Measurements from ENCODE around the gene ITPR2.

The ITPR2 gene

DNA sequence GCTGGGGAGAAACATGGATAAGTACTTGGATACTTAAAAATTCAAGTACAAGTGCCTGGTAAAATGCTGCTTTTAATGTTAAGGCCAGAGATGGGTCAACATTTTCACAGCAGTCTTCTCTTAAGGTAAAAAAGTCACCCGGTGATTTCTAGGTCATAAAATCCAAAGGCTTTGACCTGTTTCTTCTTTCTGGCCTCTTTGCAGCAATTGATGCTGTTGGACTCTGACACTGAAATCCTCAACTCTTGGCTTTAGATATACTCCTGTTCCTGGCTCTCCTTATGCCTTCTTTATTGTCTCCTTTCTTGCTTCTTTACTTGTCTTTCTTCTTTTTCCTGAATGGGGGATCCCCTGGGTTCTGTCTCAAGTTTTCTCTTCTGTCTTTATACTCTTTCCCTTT, 448.5 kb downstream of the ITPR2 start:
- no peak overlapping the region for H3K4me3 Mint-ChIP-seq
- peaks cover 21% of the 10 kb centered on the region for H3K36me3 Mint-ChIP-seq (ENCODE audit: low read depth)
- H3K27me3 Mint-ChIP-seq (ENCODE audit: low read depth), result peaks cover 4% of the 10 kb centered on the region
- H3K4me1 Mint-ChIP-seq, result no peaks in the 10 kb centered on the region
- TF ChIP-seq, protein P1, sequence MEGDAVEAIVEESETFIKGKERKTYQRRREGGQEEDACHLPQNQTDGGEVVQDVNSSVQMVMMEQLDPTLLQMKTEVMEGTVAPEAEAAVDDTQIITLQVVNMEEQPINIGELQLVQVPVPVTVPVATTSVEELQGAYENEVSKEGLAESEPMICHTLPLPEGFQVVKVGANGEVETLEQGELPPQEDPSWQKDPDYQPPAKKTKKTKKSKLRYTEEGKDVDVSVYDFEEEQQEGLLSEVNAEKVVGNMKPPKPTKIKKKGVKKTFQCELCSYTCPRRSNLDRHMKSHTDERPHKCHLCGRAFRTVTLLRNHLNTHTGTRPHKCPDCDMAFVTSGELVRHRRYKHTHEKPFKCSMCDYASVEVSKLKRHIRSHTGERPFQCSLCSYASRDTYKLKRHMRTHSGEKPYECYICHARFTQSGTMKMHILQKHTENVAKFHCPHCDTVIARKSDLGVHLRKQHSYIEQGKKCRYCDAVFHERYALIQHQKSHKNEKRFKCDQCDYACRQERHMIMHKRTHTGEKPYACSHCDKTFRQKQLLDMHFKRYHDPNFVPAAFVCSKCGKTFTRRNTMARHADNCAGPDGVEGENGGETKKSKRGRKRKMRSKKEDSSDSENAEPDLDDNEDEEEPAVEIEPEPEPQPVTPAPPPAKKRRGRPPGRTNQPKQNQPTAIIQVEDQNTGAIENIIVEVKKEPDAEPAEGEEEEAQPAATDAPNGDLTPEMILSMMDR (IDR thresholded peaks at IDR 0.05; ENCODE audit: unreplicated experiment in 3 of 3), result no peak
- peaks cover 4% of the 10 kb centered on the region for H3K9me3 Mint-ChIP-seq
- H3K27ac Mint-ChIP-seq, result no peak overlapping the region

DNA sequence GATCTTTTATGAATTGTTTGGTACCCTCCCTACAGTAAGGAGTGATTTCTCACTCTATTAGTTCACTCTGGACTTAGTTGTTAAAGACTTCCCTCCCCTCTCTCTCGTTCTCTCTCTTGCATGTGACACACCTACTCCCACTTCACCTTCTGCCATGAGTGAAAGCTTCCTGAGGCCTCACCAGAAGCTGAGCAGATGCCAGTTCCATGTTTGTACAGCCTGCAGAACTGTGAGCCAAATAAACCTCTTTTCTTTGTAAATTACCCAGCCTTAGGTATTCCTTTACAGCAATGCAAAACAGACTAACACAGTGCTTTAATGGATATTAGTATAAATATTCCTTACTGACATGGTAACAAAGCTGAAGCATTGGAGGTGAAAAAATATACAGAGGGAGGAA, 450.0 kb downstream of the ITPR2 start:
- peaks cover 21% of the 10 kb centered on the region for H3K36me3 Mint-ChIP-seq (ENCODE audit: low read depth)

DNA sequence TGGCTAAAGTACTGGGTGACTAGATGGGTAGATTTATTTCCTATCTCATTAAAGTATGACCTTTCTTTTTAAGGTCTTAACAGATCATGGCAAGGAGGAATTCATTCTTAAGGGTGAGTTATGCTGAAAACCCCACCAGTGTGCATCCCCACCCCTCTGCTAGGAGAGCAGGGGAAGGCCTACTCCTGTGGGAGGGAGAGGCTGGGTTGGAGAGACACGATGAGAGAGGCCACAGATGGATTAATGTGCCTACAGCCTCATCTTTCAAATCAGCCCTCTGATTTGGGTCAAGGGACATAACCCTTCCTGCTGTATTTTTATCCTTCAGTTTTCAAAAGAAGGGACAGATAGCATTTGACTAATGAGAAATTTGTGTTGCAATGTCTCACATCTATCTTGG, 452.1 kb downstream of the ITPR2 start:
- no peak overlapping the region for H3K4me3 Mint-ChIP-seq
- H3K36me3 Mint-ChIP-seq (ENCODE audit: low read depth), result peaks cover 21% of the 10 kb centered on the region
- TF ChIP-seq, protein P1 (IDR thresholded peaks at IDR 0.05; ENCODE audit: unreplicated experiment in 3 of 3), result no peak

More for the DNA sequence above, 450.0 kb downstream of the ITPR2 start:
- H3K4me1 Mint-ChIP-seq, result no peaks in the 10 kb centered on the region
- peaks cover 4% of the 10 kb centered on the region for H3K9me3 Mint-ChIP-seq
- TF ChIP-seq, protein P1 (IDR thresholded peaks at IDR 0.05; ENCODE audit: unreplicated experiment in 3 of 3), result no peak
- no peak overlapping the region for H3K27ac Mint-ChIP-seq
- H3K27me3 Mint-ChIP-seq (ENCODE audit: low read depth), result peaks cover 4% of the 10 kb centered on the region
- no peak overlapping the region for H3K4me3 Mint-ChIP-seq

DNA sequence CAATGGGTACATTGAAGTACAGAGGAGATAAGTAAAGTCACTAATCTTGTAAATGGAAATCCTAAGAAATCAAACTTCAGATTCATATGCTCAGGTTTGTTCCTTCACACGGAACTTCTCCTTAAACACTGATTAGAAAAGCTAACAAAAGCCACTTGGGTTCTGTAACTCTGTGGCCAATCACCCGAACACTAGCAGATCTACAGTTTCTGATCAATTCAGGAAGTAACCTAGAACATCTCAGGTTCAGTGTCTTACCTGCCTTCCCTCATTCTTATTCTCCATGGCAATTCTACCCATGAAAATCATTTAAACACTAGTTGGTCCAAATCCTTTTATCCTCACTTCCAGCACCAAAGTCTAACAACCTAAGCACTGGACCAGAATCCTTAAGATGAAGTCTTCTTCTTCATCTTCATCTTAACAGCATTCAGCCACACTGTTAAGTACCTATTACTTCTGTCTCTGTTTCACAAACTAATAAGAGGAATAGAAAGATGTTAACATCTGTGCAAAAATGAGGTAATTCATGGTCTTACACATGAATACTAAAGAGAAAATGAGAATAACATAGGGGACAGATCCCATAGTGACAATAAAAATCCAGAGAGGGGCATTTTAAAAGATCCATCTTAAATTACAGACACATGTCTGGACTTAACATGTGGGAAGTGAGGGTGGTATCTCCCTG, 453.1 kb downstream of the ITPR2 start:
- TF ChIP-seq, protein P1 (IDR thresholded peaks at IDR 0.05; ENCODE audit: unreplicated experiment in 3 of 3), result no peak
- H3K36me3 Mint-ChIP-seq (ENCODE audit: low read depth), result peaks cover 14% of the 10 kb centered on the region
- H3K4me3 Mint-ChIP-seq, result no peak overlapping the region
- H3K27ac Mint-ChIP-seq, result no peak overlapping the region
- H3K27me3 Mint-ChIP-seq (ENCODE audit: low read depth), result peaks cover 5% of the 10 kb centered on the region
- H3K4me1 Mint-ChIP-seq, result peaks cover 4% of the 10 kb centered on the region
- H3K9me3 Mint-ChIP-seq, result peaks cover 4% of the 10 kb centered on the region

More for the DNA sequence above, 452.1 kb downstream of the ITPR2 start:
- no peak overlapping the region for H3K27ac Mint-ChIP-seq
- peaks cover 4% of the 10 kb centered on the region for H3K9me3 Mint-ChIP-seq
- peaks cover 8% of the 10 kb centered on the region for H3K27me3 Mint-ChIP-seq (ENCODE audit: low read depth)
- no peaks in the 10 kb centered on the region for H3K4me1 Mint-ChIP-seq

DNA sequence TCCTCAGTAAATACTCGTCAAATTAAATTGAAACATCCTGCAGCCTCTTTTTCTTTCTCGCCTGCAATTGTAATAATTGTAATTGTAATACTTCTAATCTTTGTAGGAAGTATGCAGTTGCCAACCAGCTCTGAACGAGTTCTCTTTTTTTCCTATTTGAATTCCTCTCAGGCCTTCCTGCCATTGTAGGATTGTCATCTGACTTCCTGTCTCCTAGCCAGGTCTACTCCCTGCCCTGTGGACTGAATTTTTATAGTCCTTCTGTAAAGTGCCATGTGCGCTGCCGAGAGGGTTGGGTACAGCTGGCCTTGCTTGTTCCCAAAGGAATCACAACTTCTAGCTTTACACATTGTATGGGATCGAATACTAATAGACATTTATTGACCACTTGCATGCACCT, 454.3 kb downstream of the ITPR2 start:
- peaks cover 4% of the 10 kb centered on the region for H3K27me3 Mint-ChIP-seq (ENCODE audit: low read depth)
- TF ChIP-seq, protein P1 (IDR thresholded peaks at IDR 0.05; ENCODE audit: unreplicated experiment in 3 of 3), result no peak
- peaks cover 4% of the 10 kb centered on the region for H3K9me3 Mint-ChIP-seq
- no peak overlapping the region for H3K4me3 Mint-ChIP-seq
- H3K4me1 Mint-ChIP-seq, result peaks cover 6% of the 10 kb centered on the region
- no peak overlapping the region for H3K27ac Mint-ChIP-seq
- H3K36me3 Mint-ChIP-seq (ENCODE audit: low read depth), result peaks cover 6% of the 10 kb centered on the region

All from nephron (organoid).